Immature natural killer cell (primary cell): Measurements from ENCODE around the gene ITGB5. TPM values are rescaled to one million over a fixed set of nuclear protein-coding genes. Genes with fewer than 3 reads are reported as not detected.

Experiments used
- DNase-seq, 3 donors: peaks; one replicate each; pipeline ENCODE4 v3.0.0; 2022; ENCODE audit warnings: mixed read lengths in 1 of 3
- H3K27ac Mint-ChIP-seq, 6 donors: one replicate each; pipeline ENCODE4 v1.8.0; 2020; ENCODE audit warnings: mixed read lengths in 6 of 6, mild to moderate bottlenecking in 5 of 6, inconsistent platforms in 4 of 6, moderate library complexity in 3 of 6
- H3K27me3 Mint-ChIP-seq, 3 donors: one replicate each; pipeline ENCODE4 v1.8.0; 2020 to 2021; ENCODE audit warnings: low read depth in 3 of 3, mild to moderate bottlenecking in 3 of 3, mixed read lengths in 3 of 3, moderate library complexity in 3 of 3, inconsistent platforms in 1 of 3
- H3K36me3 Mint-ChIP-seq, 3 donors: one replicate each; pipeline ENCODE4 v1.8.0; 2020; ENCODE audit warnings: mixed read lengths in 3 of 3, inconsistent platforms in 2 of 3, mild to moderate bottlenecking in 2 of 3
- H3K4me1 Mint-ChIP-seq, 2 donors: one replicate each; pipeline ENCODE4 v1.8.0; 2020; ENCODE audit warnings: inconsistent platforms in 2 of 2, mild to moderate bottlenecking in 2 of 2, mixed read lengths in 2 of 2, moderate library complexity in 1 of 2
- H3K4me3 Mint-ChIP-seq, 5 donors: one replicate each; pipeline ENCODE4 v1.8.0; 2020; ENCODE audit warnings: mild to moderate bottlenecking in 5 of 5, mixed read lengths in 5 of 5, inconsistent platforms in 3 of 5, moderate library complexity in 3 of 5
- H3K9me3 Mint-ChIP-seq, 6 donors: one replicate each; pipeline ENCODE4 v1.8.0; 2020; ENCODE audit warnings: mild to moderate bottlenecking in 6 of 6, mixed read lengths in 6 of 6, inconsistent platforms in 4 of 6, moderate library complexity in 3 of 6
- polyA plus RNA-seq, 3 donors: library from polyadenylated mRNA; unstranded; fragments of 300-500 nt; fragmentation: Illumina TruSeq; gene quantifications; one replicate each; pipeline ENCODE4 v1.2.3, GENCODE V29; 2021

Gene ITGB5
- polyA plus RNA-seq, 3 donors from 2014 or later = 0.52 to 1.1 TPM; not detected in 1

DNA sequence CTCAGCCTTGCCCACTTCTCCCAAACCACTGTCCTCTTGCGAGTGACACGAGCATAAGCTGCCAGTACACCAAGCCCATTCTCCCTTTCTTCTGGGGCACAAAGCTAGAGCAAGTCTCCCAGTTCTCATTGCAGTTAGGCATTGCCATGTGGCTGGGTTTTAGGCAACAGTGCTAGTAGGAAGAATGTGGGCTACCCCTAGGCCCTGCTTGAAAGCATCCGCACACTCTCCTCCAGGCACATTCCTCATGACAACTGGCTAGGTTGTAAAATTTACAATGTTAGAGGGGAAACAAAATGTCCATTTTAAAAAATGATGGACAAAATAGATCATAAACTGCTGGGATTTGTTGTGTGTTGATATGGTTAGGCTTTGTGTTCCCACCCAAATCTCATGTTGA lies 19.7 kb downstream of the ITGB5 start:
- Mint-ChIP-seq H3K9me3 (no peaks in the 10 kb centered on the region), H3K4me1 (no peaks in the 10 kb centered on the region), H3K36me3 (no peaks in the 10 kb centered on the region), H3K4me3 (no peak overlapping the region), H3K27ac (no peak overlapping the region), H3K27me3 (peaks cover 2 to 5% (median 5%) of the 10 kb centered on the region in 3 donors)
- DNase-seq = no peak

DNA sequence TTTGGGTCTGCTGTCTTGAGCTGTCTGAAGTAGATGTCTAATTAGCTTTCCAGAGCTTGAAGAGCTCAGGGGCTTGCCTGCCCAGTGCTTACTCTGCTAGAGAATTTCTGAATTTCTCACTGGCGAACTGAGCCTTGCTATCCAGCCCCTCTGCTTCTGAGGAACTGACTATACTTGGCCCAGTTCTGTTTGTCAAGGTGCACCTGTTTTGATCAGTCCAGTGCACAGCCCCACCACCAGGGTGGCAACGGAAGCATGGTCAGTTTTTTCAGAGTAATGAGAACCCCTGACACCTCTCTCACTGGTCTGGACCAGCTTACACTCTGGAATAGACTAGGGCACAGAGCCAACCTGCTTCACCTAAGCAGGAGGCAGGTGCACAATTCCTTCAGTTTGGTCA lies 25.2 kb downstream of the ITGB5 start:
- Mint-ChIP-seq H3K27ac (no peak overlapping the region), H3K9me3 (no peaks in the 10 kb centered on the region), H3K4me1 (no peaks in the 10 kb centered on the region), H3K27me3 (peaks cover 1 to 6% (median 3%) of the 10 kb centered on the region in 3 donors), H3K4me3 (no peak overlapping the region), H3K36me3 (no peaks in the 10 kb centered on the region)
- no peak for DNase-seq

DNA sequence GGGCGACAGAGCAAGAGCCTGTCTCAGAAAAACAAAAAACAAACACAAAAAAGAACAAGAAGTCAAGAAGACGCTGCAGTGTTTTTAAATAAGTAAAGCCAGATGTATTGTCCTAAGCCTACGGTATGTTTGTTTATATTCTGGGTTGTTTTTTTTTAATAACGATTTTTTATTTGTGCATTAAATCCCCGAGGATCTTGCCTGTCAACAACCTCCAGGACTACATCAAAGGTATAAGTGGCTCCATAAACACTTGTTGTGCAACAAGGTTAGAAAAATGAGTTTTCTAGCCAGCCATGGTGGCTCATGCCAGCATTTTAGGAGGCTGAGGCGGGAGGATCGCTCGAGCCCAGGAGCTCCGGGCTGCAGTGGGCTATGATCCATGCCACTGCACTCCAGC lies 26.1 kb downstream of the ITGB5 start:
- no peaks in the 10 kb centered on the region for H3K4me1 Mint-ChIP-seq
- no peak for DNase-seq
- no peaks in the 10 kb centered on the region for H3K9me3 Mint-ChIP-seq
- no peaks in the 10 kb centered on the region for H3K36me3 Mint-ChIP-seq
- peaks cover 0 to 6% (median 3%) of the 10 kb centered on the region in 3 donors for H3K27me3 Mint-ChIP-seq
- H3K27ac Mint-ChIP-seq = no peak overlapping the region
- H3K4me3 Mint-ChIP-seq = no peak overlapping the region

DNA sequence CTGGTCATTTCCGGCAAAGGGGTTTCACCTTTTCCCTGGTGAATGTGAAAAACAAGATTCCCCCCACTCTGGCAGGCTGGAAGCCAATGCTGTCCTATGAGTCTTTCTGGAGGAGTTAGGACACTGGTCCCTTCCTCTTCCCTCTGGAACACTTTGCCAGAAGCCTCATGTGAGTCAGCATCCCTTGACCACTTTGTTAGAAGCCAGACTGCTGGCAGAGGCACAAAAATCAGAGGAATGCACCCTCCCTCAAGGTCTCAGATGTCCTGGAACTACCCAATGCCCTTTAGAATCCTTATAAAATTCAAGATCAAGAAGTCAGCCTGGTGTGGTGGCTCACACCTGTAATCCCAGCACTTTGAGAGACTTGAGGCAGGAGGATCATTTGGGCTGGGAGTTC lies 26.6 kb downstream of the ITGB5 start:
- H3K27ac Mint-ChIP-seq = no peak overlapping the region
- no peaks in the 10 kb centered on the region for H3K36me3 Mint-ChIP-seq
- H3K27me3 Mint-ChIP-seq = peaks cover 1 to 6% (median 5%) of the 10 kb centered on the region in 3 donors
- no peak overlapping the region for H3K4me3 Mint-ChIP-seq
- H3K9me3 Mint-ChIP-seq = no peaks in the 10 kb centered on the region
- DNase-seq = no peak
- no peaks in the 10 kb centered on the region for H3K4me1 Mint-ChIP-seq

DNA sequence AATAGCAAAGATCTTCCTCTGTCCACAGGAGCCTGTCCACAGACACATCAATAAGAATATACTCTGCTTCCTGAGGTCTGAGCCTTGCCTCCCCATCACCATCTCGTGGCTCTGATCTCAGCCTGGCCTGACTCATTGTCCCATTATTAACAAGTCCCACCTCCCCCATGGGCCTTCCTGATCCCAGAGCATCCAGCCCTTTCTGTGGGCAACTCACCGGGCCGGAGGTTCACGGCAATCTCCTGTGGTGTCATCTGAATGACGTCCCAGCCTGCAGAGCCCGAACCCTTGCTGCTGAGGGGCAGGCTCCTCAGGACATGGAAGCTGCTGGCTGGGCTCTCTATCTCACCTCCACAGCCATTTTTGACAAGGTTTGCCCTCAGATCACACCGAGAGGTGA lies 28.1 kb downstream of the ITGB5 start:
- Mint-ChIP-seq H3K36me3 (no peaks in the 10 kb centered on the region), H3K4me1 (no peaks in the 10 kb centered on the region), H3K27ac (no peak overlapping the region), H3K9me3 (no peaks in the 10 kb centered on the region), H3K4me3 (no peak overlapping the region), H3K27me3 (peaks cover 4 to 6% (median 5%) of the 10 kb centered on the region in 3 donors)
- DNase-seq = no peak

DNA sequence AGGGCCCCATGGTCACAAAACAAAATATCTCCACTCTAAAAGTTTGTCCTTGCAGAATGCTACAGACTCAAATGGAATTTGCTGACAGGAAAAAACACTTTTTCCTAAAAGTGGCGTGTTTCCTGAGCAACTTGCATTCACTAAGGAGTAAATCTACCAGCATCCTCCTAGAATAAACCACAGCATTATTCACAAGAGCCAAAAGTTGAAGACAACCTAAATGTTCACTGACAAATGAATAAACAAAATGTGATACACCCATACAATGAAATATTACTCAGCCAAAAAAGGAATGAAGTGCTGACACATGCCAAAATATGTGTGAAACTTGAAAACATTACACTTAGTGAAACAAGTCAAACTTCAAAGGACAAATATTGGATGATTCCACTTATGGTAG lies 28.9 kb downstream of the ITGB5 start:
- Mint-ChIP-seq H3K4me3 (no peak overlapping the region), H3K9me3 (no peaks in the 10 kb centered on the region), H3K27me3 (peaks cover 4 to 6% (median 5%) of the 10 kb centered on the region in 3 donors), H3K4me1 (no peaks in the 10 kb centered on the region), H3K36me3 (no peaks in the 10 kb centered on the region), H3K27ac (no peak overlapping the region)
- no peak for DNase-seq

DNA sequence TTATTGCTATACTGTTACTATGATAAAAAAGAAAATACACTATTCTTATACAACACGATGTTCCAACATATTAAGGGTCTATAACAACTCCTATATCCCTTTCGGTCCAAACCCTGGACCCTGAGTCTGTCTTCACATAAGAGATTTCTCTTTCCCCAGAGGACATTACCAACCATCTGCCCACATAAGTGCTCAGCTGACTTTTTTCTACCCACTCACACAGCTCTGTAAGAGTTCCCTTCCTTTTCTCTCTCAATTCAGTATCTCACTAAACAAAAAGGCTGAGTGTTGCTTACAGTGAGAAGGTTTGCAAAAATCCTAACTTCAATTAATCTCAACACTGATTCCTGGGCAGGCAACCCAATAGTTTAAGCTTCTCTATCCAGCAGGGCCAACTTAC lies 30.5 kb downstream of the ITGB5 start:
- Mint-ChIP-seq H3K9me3 (no peaks in the 10 kb centered on the region), H3K4me3 (no peak overlapping the region), H3K4me1 (no peaks in the 10 kb centered on the region), H3K27ac (no peak overlapping the region), H3K36me3 (no peaks in the 10 kb centered on the region), H3K27me3 (peaks cover 4 to 9% (median 5%) of the 10 kb centered on the region in 3 donors)
- DNase-seq = no peak

DNA sequence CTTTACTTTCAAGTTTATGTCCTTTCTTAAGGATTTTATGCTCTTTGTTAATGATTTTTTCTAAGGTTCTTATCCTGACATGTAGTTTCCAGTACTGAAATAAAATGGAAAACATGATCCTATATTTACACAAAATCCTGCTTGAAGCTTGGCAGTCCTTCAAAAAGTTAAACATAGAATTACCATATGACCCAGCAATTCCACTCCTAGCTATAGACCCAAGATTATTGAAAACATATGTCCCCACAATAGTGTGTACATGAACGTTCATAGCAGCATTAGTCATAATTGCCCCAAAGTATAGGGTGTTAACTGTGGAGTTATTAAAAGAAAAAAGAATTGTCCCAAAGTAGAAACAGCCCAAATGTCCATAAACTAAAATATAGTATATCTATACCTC lies 33.2 kb downstream of the ITGB5 start:
- no peak for DNase-seq
- no peak overlapping the region for H3K27ac Mint-ChIP-seq
- peaks cover 4 to 5% (median 5%) of the 10 kb centered on the region in 3 donors for H3K27me3 Mint-ChIP-seq
- no peaks in the 10 kb centered on the region for H3K9me3 Mint-ChIP-seq
- H3K4me1 Mint-ChIP-seq = no peaks in the 10 kb centered on the region
- no peaks in the 10 kb centered on the region for H3K36me3 Mint-ChIP-seq
- H3K4me3 Mint-ChIP-seq = no peak overlapping the region

DNA sequence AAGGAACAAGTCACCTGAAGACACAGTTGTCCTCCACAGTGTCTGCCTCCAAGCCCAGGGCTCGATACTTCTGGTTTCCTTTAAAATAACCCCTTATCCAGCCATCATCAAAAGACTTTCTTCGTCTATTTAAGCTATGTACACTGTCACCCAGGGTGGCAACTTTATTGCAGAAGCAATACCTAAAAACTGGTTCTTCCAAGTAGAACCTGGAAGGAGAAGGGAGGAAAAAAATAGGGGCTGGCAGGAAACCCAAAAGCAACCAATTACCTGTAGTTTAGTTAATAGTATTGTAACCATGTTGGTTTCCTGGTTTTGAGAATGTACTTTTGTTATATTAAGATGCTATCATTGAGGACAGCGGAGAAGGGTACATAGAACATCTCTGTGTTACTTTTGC lies 33.7 kb downstream of the ITGB5 start:
- Mint-ChIP-seq H3K4me1 (no peaks in the 10 kb centered on the region), H3K9me3 (no peaks in the 10 kb centered on the region)

DNA sequence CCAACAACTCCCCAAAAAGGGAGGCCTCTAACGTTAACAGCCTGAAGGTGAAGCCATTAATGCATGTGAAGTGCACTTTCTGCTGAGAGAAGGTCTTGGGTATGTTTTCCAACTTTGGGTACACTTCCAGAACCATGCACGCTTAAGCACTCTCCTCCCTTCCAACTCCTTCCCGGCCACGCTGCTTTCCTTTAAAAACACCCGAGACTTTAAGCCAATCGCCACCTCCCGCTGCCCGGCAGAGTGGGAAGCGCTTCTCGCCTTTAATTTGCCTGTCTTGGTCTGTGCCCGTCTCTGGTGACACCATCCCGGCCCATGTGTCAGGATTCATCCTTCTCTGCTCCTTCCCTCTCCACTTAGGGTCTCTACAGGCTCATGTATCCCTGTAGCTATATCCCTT lies 35.3 kb downstream of the ITGB5 start:
- no peak for DNase-seq
- H3K36me3 Mint-ChIP-seq = no peaks in the 10 kb centered on the region
- H3K27me3 Mint-ChIP-seq = peaks cover 3 to 5% (median 4%) of the 10 kb centered on the region in 3 donors
- no peak overlapping the region for H3K4me3 Mint-ChIP-seq
- no peaks in the 10 kb centered on the region for H3K9me3 Mint-ChIP-seq
- H3K27ac Mint-ChIP-seq = no peak overlapping the region
- no peaks in the 10 kb centered on the region for H3K4me1 Mint-ChIP-seq

More for the DNA sequence above, 33.7 kb downstream of the ITGB5 start:
- no peak for DNase-seq
- Mint-ChIP-seq H3K36me3 (no peaks in the 10 kb centered on the region), H3K27me3 (peaks cover 3 to 5% (median 4%) of the 10 kb centered on the region in 3 donors), H3K27ac (no peak overlapping the region), H3K4me3 (no peak overlapping the region)

DNA sequence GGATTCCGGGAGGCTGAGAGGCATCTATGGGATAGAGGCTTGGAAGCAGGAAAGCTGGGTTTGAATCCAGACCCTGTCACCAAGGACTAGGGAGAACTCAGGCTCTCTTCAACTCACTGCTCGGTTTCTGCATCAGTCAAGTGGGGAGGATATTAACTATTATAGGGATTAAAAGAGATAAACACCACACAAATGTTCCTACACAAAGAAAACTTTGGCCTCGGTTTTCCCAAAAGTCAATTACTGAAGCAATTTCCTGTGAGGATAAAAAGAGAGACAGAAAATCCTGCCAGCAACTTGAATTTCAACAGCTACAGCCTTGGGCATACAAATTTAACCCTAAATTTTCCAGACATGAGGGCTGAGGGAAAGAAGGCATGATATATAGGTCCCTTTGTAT lies 36.0 kb downstream of the ITGB5 start:
- no peaks in the 10 kb centered on the region for H3K9me3 Mint-ChIP-seq
- no peak overlapping the region for H3K4me3 Mint-ChIP-seq
- no peaks in the 10 kb centered on the region for H3K36me3 Mint-ChIP-seq
- no peaks in the 10 kb centered on the region for H3K4me1 Mint-ChIP-seq
- peaks cover 3 to 5% (median 4%) of the 10 kb centered on the region in 3 donors for H3K27me3 Mint-ChIP-seq
- H3K27ac Mint-ChIP-seq = no peak overlapping the region
- DNase-seq = no peak

DNA sequence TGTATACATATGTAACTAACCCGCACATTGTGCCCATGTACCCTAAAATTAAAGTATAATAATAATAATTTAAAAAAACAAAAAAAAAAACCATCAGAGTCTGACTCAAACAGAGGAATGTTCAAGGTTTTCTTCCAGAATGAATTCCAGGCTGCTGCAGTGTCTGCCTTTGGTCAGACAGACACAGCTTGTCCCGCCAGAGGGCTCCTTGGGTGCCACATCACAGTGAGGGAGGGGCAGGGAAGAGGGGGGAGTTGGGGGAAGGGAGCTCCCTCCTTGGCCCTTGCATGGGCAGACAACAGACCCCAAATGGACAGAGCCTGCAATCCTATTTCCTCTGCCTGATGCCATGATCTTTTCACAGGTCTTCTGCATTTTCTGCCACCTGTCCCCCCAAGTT lies 36.5 kb downstream of the ITGB5 start:
- H3K9me3 Mint-ChIP-seq = no peaks in the 10 kb centered on the region
- H3K4me3 Mint-ChIP-seq = no peak overlapping the region
- no peak overlapping the region for H3K27ac Mint-ChIP-seq
- DNase-seq = no peak
- H3K36me3 Mint-ChIP-seq = no peaks in the 10 kb centered on the region
- peaks cover 2 to 4% (median 3%) of the 10 kb centered on the region in 3 donors for H3K27me3 Mint-ChIP-seq
- no peaks in the 10 kb centered on the region for H3K4me1 Mint-ChIP-seq

DNA sequence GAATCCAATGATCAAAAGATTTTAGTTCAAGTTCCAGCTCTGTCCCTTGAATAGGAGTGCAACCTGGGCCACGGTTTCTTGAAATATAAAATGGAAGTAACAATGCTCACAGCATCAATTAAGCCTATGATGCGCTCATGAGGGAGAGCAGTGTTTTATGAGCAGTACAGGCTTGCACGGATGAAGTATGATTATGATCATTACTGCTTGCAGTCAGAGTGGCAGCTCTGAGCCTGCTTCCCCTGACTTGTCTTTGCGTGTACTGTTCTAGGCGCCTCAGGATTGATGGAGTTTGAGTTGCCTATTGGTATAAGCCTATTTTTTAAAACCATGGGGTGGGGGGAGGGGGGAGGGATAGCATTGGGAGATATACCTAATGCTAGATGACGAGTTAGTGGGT lies 37.0 kb downstream of the ITGB5 start:
- Mint-ChIP-seq H3K4me3 (no peak overlapping the region), H3K27ac (no peak overlapping the region), H3K9me3 (no peaks in the 10 kb centered on the region), H3K4me1 (no peaks in the 10 kb centered on the region), H3K36me3 (no peaks in the 10 kb centered on the region), H3K27me3 (peaks cover 0 to 4% (median 3%) of the 10 kb centered on the region in 3 donors)
- DNase-seq = no peak

DNA sequence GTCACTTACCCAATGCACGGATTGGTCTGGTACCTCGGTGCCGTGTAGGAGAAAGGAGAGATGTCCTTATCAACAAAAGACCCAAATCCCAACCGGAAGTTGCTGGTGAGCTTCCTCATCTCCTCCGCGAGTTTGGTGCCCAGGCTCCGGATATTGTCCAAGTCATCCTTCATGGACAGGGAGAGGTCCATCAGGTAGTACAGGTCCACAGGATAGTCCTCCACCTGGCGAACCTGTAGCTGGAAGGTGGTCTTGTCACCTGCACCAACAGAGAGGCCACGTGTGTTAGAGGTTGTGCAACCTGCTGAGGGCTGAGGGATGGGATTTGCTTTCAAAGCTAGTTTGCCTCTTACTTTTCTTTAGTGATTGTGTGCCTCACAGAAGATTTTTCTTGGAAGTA lies 38.9 kb downstream of the ITGB5 start:
- Mint-ChIP-seq H3K4me3 (no peak overlapping the region), H3K27me3 (peaks cover 0 to 3% (median 0%) of the 10 kb centered on the region in 3 donors), H3K4me1 (no peaks in the 10 kb centered on the region), H3K9me3 (no peaks in the 10 kb centered on the region), H3K36me3 (no peaks in the 10 kb centered on the region), H3K27ac (no peak overlapping the region)
- DNase-seq = no peak

DNA sequence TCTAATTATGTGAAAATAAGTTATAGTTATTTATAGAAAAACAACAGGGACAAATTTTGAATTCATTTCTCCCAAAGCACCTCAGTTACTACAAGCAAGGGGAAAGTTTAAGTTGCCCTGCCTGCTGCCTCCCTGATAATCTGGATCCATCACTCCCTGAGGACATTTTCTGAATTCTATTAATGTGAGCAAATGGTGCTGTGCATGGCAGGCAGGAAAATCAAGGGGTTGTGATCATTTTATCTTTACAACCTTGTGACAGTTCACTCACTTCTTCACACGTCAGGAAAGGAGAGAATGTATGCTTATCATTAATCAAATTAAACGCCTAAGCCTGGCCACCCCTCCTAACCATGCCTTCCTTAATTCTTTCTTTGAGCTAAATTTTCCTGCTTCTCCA lies 39.3 kb downstream of the ITGB5 start:
- no peaks in the 10 kb centered on the region for H3K9me3 Mint-ChIP-seq
- no peaks in the 10 kb centered on the region for H3K4me1 Mint-ChIP-seq
- no peaks in the 10 kb centered on the region for H3K36me3 Mint-ChIP-seq
- no peak overlapping the region for H3K4me3 Mint-ChIP-seq
- peaks cover 0 to 3% (median 0%) of the 10 kb centered on the region in 3 donors for H3K27me3 Mint-ChIP-seq
- DNase-seq = no peak
- H3K27ac Mint-ChIP-seq = no peak overlapping the region
